Activated CD8-positive, alpha-beta memory T cell treated with anti-CD3 and anti-CD28 coated beads for 48 hours (primary cell): ENCODE data around the gene ZNF516.

Source experiments
- DNase-seq, 3 experiments: peaks; one replicate each; pipeline ENCODE4 v3.0.0-alpha.2; 2020; ENCODE audit warnings: low read depth in 2 of 3, low spot score in 2 of 3

ZNF516 gene

DNA sequence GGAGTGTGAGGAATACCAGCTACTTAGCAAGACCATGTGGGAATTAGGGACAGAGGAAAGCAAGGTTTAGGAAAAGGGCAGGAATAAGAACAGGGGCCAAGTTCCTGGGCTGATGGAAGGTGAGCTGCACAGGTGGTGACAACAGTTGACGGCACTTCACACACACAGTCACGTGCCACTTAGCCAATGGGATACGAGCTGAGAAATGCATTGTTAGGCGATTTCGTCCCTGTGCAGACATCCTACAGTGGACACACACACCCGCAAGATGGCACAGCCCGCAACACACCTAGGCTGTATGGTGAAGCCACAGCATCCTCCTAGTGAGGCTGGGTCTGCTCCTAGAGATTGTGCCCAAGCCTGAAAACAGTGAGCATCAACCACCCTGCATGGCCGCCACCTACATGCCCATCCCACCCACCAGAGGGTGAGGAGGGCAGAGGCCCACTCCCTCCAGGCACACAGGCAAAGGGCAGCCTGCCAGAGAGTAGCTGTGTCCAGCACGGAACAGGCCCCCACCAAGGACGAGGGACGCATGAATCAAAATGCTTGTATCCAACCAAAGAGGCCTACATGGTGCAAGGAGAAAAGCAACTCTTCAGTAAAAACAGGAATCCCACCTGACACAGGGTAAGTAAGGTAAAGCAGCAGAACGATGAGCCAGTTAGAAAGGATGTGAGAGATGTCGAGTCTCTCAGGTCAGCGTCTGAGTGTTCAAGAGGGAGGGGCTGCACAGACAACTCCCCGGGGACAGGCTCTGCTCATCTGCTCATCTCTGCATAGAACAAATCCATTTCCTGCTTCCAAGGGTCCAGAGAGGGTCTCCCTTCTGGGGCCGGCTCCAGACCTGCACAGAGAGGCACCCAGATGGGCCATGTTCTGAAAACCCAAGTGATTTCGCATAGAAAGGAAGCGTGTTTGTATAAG, 51.3 kb downstream of the ZNF516 start:
- no peak for DNase-seq

DNA sequence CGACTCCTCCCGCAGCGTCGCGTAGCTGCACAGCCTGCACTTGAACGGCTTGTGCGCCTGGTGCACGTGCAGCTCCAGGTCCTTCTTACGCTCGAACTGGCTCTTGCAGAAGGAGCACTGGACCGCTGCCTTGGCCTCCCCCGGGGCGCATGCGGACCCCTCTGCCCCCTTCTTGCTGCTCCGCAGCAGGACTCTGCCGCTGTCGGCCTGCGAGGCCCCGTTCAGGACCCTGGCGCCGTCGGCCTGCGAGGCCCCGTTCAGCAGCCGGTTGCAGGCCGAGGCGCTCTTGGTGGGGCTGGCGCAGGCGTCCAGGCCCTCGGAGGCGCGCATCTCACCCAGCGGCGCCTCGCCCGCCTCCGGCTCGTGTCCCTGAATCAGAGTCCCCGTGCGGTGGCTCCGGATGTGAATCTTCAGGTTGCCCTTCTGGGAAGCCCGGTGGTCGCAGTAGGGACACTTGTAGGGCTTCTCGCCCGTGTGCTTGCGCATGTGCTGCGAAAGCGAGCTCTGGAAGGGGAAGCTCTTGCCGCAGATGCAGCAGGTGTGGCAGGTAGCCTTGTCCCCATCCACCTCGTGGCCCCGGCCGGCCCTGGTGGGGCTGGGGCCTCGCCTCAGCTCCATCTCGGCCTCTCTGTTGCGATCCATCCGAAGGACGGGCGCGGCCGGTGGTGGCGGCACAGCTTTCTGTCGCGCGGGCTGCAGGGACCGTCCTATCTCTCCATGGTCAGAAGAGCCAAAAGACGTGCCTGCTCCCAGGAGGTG, 52.5 kb downstream of the ZNF516 start:
- no peak for DNase-seq

DNA sequence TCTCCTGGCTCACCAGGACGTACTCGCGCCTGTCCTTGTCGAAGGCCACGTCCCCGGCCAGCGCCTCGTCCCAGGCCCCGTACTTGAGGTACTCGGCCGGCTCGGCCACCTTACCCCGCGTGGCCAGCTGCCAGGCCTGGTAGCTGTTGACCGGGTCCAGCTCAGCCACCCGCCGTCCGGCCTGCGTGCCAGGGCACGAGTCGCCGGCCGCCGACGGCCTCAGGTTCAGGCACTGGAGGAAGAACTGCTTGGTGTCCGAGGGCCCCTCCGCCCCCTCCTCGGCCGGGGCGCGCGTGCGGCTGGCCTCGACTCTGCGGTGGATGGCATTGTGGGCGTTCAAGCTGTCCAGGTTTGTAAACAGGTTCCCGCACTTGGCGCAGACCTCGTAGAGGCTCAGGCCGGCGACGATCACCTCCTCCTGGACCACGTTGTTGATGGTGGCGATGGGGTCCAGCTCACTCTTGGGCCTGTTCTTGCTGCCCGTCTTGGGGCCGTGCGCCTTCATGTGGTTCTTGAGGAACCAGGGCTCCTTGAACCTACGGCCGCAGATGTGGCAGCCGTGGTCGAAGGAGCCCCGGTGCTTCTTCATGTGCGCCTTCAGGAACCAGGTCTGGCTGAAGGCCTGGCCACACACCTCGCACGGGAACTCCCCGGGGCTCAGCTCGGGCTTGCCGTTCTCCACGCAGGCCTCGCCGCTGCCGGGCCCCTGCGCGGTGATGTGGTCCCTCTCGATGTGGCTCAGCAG, 53.2 kb downstream of the ZNF516 start:
- no peak for DNase-seq

DNA sequence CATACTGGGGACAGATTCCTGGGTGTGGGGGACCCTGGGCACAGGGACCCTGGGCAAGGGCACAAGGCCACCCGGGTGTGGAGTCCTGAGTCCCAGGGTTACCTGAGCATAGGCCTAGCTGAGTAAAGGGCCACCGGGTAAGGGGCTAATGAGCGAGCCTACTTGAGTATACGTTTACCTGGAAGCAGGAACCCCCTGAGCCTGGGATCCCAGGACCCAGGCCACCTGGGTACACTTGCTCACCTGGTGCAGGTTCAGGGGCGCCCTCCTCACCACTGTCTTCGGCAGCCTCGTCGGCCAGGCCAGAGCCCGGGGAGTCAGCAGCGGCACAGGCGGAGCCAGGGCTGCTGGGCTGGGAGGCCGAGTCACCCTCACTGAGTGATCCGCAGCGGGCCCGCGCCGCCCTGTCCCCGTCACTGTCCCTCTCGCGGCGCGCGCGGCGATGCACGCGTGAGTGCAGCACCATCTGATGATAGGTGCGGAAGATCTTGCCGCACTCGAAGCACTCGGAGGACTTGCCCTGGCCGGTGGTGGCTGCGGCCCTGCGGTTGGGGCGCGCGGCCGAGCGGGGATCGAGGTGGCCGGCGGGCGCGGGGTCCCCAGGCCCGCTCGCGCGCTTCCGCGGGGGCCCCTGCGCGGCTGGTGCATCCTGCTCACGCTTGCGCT, 53.9 kb downstream of the ZNF516 start:
- no peak for DNase-seq

DNA sequence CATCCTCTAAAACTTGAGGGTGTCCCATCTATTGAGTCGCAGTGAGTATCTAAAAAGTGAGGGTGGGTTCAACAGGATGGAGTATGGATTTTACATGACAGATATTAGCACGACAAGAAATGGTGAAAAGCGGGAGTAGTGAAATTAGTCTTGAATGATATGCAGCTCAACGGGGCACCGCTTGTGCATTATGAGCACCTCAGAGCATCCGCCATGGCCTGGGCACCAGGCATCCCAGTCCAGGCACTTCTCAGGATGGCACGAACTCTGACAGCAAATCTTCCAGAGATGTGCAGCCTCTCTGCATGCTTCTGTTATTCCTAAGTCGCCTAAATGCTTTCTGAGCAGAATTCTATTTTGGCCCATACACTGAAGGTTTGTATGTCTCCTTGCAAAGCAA, 57.1 kb downstream of the ZNF516 start:
- no peak for DNase-seq

DNA sequence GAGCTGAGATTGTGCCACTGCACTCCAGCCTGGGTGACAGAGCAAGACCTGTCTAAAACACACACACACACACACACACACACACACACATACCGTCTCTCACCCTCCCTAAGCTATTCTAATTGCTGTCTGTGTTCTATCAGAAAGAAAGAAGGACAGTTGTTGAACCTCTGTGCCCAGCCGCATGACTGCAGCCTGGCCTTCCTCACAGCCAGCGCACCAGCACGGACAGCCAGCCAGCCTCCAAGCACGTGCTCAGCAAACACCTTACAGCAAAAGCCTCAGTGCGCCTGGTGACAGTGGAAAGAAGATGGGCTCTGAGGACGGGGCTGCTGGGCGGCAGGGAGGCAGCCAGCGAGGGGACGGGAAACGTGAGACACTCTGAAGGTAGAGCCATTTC, 58.0 kb downstream of the ZNF516 start:
- DNase-seq, result no peak

DNA sequence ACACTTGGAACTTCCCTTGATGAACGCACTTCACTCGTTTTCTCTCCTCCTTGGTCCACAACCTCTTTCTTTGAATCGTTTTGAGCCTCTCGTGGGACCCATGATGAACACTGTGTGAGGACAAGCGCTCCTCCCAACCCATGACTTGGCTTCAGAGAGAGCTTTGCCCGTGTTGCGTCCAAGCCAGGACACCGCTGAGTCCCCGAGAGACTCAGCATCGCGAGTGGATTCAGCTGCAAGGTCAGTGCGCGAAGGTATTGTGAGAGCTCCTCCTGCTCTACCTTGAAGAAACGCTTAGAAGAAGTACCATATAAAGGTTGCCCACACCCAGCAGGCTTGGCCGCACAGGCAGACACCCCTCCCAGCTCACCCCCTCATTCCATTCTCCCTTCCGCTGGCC, 58.7 kb downstream of the ZNF516 start:
- DNase-seq, result no peak

DNA sequence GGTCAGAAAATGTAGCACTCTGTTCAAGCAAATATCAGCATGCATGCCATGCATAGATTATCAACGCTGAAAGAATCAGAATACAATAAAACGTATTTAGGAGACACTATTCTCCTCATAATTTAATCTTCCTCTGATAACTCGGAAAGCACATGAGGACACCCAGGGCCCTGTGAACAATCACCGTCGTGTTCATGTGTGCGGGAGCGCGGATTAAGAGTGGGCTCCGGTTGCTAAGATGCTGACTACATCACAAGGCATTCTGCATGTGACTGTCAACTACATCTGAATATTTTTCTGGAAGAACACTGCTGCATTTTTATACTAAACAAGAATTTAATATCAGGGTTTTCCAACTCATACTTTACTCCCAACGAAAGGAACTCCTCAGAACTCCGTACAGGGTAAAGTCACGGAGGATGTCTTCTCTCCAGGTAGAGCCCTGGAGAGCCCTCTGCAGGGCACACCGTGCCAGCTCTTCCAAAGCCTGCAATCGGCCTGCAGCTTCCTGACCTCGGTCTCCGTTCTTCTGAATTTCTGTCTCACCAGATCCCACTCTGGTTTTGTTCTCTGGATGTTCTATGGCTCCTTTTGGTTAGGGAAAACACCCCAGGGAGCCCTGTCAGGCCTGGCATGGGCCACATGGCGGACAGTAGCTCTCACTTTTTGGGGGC, 59.6 kb downstream of the ZNF516 start:
- DNase-seq, result no peak

DNA sequence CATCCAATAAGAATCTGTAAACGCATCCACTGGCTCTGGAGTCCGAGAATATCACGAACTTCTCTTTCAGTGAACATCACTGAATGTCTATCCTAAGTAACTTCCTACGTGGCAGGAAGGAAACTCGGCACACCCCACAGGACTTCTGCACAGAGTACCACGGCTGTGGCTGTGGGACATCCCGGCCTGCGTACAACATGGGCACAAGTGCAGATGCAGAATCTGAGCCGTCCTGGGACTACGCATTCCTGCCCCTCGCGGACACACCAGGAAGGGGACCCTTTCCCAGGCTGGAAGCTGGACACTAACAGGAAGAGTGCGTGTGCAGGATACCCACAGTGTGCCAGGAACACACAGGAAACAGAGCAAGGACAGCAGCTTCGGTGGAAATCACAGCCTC, 60.6 kb downstream of the ZNF516 start:
- DNase-seq, result no peak

DNA sequence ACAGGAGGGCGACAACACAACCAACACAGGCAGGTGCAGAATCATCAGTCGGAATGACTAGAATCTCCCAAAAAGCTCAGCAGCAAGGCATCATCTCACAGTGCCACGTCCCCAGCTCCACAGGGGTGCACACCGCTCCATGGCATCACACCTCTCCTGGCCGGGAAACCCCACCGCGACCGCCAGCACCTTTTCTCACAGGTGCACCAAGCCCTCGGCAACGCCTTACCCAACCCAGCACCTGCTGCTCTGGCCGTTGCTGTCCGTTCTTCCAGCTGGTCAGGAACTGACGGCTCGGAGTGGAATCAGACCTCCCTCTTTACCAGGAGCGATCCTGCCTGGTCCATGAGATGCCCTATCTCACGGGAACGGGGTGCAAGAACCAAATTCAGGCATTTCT, 61.3 kb downstream of the ZNF516 start:
- DNase-seq, result no peak

DNA sequence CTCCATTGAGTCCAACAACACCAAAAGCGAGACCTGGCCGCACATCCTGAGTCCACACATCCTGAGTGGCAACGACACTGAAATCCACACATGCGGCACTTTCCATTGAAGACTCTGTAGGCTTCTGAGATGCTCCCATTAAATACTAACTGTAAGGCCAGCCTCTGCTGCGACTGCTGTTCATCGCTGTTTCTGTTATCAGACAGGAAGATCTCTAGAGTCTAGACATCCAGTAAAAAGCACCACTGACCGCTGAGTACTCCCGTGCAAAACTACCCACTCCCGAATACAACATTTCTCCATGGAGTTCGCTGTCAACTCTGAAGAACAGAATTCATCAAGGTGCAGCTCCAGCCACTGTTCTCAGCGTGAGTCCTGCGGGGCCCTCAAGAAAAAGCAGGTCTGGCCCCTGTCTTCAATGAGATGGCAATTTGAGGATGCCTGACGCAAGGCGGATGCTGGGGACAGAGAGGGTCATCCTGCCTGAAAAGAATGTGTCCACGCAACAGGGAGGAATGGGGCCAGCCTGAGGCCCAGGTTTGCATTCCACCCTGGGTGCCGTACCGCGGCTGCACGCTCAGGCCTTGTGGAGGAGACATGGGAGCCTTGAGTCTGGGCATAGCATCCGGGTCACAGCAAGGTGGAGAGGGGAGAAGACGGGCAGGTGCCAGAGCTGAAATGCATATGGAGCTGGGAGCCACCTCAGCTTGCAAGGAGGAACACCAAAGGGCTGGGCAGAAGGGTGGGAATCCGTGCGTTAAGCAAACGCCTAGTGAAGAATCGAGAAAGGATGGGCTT, 61.9 kb downstream of the ZNF516 start:
- no peak for DNase-seq

DNA sequence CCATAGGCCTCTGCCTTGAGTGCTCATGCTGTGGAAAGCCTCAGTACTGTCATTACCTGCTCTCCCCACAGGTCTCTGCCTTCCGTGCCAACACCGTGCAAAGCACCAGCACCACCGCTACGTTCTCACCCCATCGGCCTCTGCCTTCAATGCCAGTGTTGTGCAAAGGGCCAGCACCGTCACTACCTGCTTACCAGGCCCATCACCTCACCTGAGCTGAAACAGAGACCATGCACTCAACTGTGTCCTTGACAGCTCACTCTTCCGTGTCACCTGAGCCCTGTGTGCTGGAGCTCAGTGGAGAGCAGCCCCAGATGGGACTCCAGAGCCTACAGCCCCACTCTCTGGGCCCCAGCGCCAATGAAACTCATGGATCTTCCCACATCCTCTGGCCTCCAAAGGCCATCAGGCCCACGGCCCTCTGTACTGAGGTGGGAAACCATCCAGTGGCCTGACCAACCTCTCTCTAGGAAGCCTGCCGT, 62.7 kb downstream of the ZNF516 start:
- DNase-seq, result no peak

DNA sequence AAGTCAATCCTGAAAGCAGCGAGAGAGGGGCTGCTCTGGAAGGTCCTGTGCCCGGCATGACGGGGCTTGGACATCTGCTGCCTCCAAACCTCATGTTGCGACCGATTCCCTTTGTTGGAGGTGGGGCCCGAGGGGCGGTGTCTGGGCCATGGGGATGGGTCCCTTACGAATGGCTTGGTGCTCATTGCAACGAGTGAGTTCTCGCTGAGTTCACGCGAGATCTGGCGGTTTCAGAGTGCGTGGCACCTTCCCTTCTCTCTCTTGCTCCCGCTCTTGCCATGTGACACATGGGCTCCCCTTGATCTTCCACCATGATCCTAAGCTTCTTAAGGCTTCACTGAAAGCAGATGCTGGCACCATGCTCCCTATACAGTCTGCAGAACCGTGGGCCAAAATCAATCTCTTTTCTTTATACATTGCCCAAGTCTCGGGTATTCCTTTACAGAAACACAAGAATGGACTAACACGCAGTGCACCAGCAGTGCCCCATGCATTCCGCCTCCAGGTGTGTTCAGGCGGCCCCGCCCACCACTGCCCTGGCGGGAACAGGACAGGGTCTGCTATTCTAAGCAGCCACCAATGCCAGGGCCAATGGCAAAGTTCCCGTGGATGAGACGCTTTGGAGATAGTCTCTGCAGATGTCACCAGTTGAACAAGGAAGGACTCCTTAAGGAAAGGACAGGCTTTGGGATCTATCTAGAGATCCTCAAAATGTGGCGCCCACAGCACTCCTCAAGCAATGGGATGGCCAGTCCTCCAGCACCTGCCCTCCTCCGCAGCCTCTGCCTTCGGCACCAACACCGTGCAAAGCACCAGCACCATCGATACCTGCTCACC, 63.4 kb downstream of the ZNF516 start:
- DNase-seq, result no peak

DNA sequence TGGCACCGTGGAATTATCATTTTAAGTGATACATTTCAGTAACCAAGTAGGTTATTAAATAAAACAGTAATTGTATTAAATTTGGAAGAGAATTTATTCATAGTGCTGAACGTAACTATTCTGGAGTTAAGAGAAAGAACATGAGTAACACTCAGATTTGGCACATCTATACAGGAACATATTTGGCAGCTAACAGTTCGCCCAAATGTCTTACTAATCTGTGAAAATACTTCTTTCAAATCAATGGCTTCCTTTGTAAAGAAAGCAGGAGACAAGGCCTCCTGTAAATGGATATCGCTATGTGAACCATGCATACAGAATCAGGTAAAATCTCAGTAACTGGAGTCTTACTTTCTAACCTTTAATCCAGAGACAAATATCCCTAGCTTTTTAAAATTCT, 64.4 kb downstream of the ZNF516 start:
- DNase-seq, result no peak

DNA sequence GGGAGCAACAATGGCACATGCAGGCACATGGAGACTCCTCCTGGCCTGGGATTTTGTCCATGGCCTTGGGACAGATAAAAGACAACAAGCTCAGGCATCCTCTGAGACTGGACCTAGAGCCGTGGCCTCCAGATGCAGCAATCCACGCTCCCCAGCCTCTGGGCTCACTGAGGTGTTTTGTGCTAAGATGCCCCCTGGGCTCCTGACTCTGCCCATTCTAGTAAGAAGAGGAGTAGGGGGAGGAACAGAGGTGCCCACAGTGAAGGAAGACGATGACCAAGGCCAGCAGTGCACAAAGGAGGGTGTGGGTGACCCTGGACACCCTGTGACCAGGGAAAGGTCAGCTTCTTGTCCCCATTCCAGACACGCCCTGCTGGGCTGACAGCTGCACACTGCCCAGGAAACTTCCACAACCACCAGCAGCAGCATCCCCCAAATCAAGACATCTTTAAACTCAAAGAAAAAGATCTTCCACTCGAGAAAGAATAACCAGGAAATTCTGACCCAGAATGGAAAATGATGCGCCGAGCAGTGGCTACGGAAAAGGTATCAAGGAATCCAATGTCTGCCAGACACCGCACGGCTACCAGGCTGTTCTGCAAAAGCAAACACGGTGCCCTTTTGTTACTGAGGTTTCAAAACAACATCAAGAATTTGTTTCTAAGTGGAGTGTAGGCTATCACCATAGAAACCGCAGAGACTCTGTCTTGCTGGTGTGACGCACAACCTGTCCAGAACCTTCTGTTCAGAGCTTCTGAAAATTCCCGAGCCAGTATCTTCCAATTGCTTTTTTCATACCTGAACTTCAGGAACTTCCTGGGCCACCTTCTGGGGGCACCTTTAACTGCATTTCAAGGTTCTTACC, 65.5 kb downstream of the ZNF516 start:
- DNase-seq, result no peak

DNA sequence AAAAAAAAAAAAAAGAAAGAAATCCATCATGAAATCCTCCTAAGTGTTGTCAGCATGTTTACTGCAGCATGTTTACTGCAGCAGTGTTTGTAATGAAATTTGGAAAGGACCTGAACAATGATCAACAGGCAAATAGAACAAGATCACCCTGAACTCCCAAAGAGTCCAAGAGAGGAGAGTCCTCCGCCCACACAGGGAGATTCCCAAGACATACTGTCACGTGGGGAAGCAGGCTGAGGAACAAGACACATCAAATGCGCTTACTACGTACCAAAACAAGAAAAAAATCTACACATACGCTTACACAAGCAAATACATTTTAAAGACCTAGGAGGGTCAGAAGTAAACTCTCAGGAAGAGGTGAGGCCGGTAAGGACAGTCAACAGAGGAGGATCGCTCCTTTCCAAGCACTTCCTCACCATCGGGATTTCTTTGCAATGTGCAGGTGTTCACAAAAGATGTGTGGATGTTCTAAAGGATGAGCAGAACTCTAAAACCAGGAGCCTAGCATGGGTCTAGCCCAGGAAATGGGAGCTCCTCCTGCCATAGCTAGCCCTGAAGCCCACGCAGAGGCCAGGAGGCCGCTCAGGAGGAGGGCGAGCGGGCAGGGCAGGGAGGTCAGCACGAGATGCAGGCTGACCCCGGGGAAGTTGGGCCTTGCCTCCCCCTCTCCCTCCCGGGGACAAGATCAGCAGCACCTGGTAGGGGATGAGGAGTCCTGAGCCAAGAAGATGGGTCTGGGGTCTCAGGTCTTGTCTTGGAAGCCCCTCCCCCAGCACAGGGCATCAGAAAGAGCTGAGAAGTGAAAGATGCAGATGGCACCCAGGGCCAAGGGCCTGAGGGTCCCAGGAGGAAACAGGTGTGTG, 66.4 kb downstream of the ZNF516 start:
- no peak for DNase-seq

DNA sequence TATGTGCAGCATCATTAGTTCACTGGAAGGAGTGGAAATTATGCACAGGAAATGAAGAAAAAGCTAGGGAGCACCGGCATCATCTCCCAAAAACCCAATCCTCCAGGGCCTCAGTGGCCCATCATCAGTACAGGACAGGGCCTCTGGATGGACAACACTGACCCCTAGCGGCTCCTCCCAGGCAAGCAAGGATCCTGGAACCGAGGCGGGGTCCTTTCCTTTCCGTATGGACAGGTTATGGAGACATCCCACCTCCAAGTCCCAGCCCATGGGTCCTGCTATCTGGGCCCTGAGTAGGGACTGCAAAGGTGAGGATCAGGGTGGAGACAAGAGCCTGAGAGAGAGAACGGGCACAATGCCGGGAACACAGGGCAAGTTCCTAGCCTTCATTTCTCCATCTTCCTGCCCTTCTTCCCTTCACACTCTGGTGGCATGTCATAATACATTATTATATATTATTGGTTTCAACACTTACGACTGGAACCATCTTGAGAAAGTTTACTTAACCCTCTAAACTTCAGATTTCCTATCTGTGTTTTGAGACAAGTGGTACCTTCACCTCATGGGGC, 68.2 kb downstream of the ZNF516 start:
- no peak for DNase-seq
